Skin epidermis (tissue), 12 donors: ENCODE data around the gene CARNS1.
A peak's percentile ranks its signal among the peaks of the same experiment; 100 is the strongest.

ENCODE experiments used
- H3K27ac ChIP-seq, 21 experiments: fragments of 200-600 bp; sonication (generic) in 11 of 21; one replicate each; pipeline ENCODE4 v1.5.0; 2020; ENCODE audit warnings: mild to moderate bottlenecking in 3 of 21, inconsistent platforms in 2 of 21, moderate library complexity in 2 of 21
- H3K4me3 ChIP-seq, 7 experiments: fragments of 200-600 bp; sonication (generic) in 2 of 7; one replicate each; pipeline ENCODE4 v1.5.0; 2020; ENCODE audit warnings: inconsistent platforms in 2 of 7, mild to moderate bottlenecking in 2 of 7, moderate library complexity in 1 of 7

Gene CARNS1

DNA sequence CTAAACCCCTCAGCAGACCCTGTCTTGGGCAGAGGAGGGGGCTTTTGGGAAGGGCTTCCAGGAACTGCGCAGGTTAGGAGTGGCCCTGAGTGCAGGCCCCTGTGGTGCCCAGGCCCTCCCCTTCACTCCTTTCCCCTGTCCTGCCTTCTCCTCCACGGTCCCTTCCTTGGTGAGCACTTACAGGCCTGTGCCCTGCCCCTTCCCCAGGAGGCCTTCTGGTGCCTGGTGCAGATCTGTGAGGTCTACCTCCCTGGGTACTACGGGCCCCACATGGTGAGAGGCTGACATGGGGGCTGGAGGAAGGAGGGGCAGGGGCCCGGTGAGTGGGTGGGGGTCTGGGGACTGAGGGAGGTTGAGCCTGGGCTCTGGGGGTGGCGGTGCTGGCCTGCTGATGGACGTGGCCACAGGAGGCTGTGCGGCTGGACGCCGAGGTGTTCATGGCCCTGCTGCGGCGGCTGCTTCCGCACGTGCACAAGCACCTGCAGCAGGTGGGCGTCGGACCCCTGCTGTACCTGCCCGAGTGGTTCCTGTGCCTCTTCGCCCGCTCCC is 9.0 kb upstream of the CARNS1 start:
- peak overlapping the region in 14 of 21 experiments; percentile 33 to 99 (median 75) for H3K27ac ChIP-seq

DNA sequence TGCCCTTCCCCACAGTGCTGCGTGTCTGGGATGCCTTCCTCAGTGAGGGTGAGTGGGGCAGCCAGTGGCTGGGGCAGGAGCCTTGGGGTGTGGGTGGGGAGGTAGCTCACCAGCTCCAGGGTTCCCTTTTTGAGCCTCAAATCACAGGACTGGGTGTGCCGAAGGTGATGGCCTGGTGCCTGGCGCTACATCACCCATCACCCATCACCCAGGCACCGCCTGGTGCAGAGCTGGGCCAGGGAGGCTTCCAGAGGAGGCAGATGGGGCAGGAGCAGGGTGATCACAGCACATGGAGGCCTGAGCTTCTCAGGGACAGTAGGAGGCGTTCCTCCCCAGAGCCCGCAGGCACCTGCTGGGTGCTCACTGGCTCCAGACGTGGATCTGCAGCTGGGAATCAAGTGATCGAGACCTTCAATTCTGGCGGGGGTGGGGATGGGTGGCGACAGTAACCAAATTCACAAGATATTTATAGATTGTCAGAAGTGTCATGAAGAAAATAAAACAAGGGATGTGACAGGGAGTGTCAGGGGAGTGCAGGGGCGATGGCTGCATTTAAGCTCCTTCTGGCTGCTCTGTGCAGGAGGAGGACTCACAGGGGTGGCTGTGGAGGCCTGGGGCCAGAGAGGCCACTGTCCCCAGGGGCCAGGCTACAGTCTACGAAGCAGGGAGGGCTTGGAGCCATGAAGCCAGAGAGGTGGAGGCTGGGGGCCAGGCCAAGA is 8.3 kb upstream of the CARNS1 start:
- Histone ChIP-seq H3K27ac (peak overlapping the region in 14 of 21 experiments; percentile 46 to 99 (median 75)), H3K4me3 (peak overlapping the region in 1 of 7 experiments; percentile 5)

More for the DNA sequence above, 9.0 kb upstream of the CARNS1 start:
- H3K4me3 ChIP-seq, result no peak overlapping the region

GRCh38 chr11:67407688-67408163 is 7.8 kb upstream of the CARNS1 start:
- H3K27ac ChIP-seq, result peak overlapping the region in 13 of 21 experiments; percentile 48 to 99 (median 77)
- H3K4me3 ChIP-seq, result peak overlapping the region in 1 of 7 experiments; percentile 5

- H3K4me3 ChIP-seq, result peak overlapping the region in 2 of 7 experiments; percentile 10 to 12
- peak overlapping the region in 15 of 21 experiments; percentile 6 to 99 (median 73) for H3K27ac ChIP-seq
These were observed 6.9 kb upstream of the CARNS1 start for GRCh38 chr11:67408437-67409200.

- Histone ChIP-seq H3K4me3 (peak overlapping the region in 2 of 7 experiments; percentile 12 to 16), H3K27ac (peak overlapping the region in 15 of 21 experiments; percentile 6 to 99 (median 73))
These were observed 6.2 kb upstream of the CARNS1 start for GRCh38 chr11:67409261-67409666.

DNA sequence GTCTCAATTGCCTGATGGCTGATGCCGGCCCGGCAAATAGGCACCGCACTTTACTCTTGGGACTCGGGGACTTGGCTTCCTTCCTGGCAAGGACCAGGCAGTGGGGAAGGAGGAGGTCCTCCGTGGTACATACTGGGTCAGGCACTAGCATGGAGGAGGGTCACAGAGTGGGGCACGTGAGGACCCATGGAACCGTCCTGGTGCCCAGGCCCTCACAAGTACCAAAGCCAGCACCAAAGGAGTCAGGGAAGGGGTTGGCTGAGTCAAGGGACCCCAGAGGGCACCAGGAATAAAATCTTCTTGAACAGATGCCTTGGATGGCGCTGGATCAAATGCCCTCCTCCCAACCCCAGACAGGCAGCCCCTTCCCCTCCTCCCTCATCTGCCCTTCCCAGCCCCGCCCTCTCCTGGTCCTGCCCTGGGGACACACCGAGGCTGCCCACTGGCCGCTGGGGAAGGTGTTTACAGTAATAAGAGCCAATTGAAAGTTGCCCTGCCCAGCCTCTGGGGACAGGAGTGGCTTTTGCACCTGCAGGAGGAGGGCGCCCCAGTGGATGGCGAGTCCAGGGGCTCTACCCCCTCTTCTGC is 5.6 kb upstream of the CARNS1 start:
- peak overlapping the region in 1 of 7 experiments; percentile 16 for H3K4me3 ChIP-seq
- peak overlapping the region in 15 of 21 experiments; percentile 6 to 99 (median 73) for H3K27ac ChIP-seq

DNA sequence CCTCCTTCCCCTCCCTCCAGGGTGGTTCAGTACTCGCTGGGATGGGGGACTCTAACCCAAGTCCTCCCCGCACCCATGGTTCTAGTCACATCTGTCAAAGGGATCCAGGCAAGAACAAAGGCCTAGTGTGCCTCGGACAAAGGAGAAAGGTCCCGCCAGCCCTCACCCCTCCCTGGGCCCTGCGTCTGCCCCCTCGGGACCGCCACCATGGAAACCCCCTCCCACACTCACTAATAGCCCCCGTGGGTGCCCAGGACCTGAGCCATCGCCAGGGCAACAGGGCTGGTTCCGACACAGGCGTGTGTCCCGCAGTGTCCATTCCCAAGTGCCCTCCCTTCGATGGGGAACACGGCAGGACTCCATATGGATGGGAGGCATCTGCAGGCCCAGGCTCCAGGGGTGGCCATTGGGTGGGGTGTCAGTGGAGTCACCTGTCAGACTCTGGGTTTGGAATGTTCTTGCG is 5.1 kb upstream of the CARNS1 start:
- Histone ChIP-seq H3K4me3 (no peak overlapping the region), H3K27ac (peak overlapping the region in 9 of 21 experiments; percentile 65 to 99 (median 84))

DNA sequence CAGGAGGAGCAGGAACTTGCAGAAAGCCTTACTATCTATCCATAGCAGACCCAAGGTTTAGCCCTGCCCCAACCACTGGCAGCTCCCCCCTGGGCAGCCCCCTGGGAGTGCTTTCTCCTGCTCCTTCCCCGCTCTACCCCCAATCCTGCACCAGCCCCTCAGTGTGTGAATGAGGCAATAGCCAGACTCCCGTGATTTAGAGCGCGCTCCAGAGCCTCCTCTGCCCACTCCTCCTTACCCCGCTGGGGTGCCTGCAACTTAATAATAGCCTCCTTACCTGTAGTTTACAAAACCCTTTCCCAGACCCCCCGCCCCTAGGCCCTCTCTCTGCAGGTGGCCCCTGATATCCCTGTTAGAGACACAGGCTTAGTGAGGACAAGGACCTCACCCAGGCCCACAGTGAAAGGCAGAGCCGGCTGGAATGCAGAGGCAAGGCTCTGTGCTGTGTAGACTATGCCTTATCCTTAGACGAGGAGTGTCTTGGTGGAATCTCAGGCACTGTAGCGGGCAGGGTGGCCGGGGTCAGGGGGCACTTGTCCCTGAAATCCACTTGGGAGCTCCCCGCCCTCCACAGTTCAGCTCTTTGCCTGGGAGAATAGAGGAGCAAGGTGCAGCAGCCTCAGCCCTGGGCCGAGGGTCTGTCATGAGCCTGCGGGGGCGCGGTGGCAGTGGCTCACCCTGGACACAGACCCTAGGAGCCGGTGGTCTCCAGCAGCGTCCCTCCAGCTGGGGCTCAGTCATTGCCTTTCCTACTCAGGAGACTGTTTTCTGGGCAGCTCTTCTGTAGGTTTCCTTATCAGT is 4.3 kb upstream of the CARNS1 start:
- no peak overlapping the region for H3K4me3 ChIP-seq
- H3K27ac ChIP-seq, result peak overlapping the region in 4 of 21 experiments; percentile 58 to 99 (median 86)

GRCh38 chr11:67411785-67412152 is 3.7 kb upstream of the CARNS1 start:
- no peak overlapping the region for H3K4me3 ChIP-seq
- peak overlapping the region in 2 of 21 experiments; percentile 58 to 73 for H3K27ac ChIP-seq

DNA sequence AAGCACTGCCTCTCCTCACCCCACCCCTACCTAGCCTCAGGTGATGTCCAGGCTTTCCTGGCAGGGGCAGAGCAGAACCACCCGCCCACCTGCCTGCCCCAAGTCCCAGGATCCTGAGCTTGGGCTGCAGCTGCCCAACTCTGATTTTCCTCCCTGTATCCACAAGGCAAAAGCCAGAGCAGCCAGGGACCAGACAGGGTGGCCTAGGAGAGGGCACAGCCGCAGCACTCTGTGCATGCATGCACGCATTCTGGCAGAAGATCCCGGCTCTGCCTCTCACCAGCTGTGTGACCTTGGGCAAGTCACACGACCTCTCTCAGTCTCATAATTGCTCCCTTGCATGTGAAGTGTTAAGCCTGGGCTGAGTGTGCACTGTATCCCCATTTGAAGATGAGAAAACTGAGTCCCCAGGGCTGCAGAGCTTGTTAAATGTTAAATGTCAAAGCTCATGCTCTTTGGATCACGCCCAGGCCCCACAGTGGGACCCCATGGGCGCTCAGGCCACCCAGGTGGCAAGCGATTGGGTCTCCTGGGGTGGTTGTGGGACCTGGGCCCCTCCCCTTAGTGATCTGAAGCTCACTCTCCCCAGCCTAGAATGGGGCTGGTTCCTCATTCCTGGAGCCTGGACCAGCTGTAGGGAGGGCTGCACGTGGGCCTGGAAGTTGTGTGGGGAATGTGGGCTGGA is 2.8 kb upstream of the CARNS1 start:
- no peak overlapping the region for H3K4me3 ChIP-seq
- peak overlapping the region in 3 of 21 experiments; percentile 27 to 58 (median 30) for H3K27ac ChIP-seq

DNA sequence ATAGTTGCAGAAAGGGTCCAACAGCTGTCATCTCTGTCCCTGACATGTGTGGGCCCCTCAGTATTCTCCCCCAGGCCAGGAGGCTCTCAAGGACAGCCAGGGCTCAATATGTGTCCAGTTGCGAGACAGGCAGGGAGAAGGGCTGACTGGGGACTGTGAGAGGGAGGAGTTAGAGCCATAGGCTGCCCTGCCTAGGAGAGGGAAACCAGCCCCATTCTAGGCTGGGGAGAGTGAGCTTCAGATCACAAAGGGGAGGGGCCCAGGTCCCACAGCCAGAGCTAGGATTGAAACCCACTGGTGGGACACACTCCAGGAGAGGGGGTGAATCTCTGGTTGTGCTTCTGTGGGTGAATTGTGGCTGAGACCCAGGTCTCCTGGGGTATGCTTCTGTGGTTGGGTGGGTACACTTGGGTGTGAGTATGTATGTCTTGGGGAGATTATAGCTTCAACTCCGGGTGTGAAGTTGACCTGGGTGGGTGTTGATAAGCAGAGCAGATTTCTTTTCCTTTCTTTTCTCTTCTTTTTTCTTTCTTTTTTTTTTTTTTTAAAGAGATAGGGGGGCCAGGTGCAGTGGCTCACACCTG is 2.1 kb upstream of the CARNS1 start:
- Histone ChIP-seq H3K27ac (peak overlapping the region in 2 of 21 experiments; percentile 27 to 58), H3K4me3 (no peak overlapping the region)

DNA sequence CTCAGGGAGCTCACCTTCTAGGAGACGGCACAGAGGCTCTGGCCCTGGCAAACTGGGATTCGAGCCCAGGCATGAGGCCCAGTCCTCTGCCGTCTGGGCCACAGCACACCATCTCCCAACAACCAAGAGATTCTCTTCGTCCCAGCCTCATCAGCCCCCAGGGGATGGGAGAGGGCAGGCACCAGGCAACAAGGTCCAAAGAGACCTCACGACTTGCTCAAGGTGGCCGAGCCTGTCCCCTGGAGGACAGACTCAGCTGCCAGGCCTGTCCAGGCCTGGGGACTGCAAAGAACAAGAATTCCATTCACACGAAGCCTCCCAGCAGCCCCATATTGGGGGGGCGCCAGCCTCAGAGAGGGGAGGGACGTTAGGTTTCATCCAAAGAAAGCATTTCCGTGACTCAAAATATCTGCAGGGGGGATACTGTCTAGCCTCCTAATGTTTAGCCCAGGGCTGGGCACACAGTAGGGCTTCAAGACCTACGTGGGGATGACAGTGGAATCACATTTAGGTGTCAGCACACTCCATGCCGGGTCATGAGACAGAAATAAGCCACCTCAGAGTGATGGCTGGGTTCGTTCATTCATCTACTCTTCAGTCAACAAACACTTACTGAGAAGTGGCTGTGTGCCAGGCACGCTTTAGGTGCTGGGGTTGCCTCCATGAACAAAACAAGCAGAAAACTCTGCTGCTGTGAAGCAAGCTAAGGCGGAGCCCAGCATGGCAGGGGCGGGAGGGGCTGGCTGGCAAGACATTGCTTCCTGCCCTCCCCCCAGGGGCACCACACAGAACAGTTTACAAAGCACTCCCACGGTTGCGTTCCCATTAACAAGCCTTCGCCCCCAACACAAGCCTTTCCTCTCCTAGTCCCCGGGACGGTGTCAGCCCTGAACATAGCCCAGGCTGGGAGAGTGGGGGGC is 1.2 kb downstream of the CARNS1 start:
- H3K4me3 ChIP-seq, result no peak overlapping the region
- H3K27ac ChIP-seq, result peak overlapping the region in 16 of 21 experiments; percentile 25 to 95 (median 50)

DNA sequence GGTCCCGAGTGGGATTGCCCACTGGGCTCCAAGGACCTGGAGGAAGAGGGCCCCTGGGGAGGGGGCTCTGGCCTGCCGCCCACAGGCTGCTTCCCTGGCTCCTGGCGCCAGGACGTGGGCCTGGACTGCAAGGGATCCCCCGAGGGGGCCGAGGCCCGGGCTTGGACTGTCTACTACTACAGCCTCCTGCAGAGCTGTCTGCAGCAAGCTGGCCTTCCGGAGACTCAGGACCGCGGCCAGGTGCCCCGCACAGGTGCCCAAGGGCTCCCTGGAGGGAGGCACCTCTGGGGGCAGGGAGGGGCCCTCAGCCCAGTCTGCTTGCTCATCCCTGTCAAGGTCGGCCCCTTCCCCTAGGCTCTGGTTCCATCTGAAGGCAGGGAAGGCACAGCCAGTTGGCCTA is 1.9 kb downstream of the CARNS1 start:
- H3K27ac ChIP-seq, result peak overlapping the region in 16 of 21 experiments; percentile 24 to 95 (median 46)

GRCh38 chr11:67418476-67419281 is 3.2 kb downstream of the CARNS1 start:
- Histone ChIP-seq H3K27ac (peak overlapping the region in 15 of 21 experiments; percentile 15 to 95 (median 28)), H3K4me3 (no peak overlapping the region)

More for the DNA sequence above, 1.9 kb downstream of the CARNS1 start:
- H3K4me3 ChIP-seq, result no peak overlapping the region

DNA sequence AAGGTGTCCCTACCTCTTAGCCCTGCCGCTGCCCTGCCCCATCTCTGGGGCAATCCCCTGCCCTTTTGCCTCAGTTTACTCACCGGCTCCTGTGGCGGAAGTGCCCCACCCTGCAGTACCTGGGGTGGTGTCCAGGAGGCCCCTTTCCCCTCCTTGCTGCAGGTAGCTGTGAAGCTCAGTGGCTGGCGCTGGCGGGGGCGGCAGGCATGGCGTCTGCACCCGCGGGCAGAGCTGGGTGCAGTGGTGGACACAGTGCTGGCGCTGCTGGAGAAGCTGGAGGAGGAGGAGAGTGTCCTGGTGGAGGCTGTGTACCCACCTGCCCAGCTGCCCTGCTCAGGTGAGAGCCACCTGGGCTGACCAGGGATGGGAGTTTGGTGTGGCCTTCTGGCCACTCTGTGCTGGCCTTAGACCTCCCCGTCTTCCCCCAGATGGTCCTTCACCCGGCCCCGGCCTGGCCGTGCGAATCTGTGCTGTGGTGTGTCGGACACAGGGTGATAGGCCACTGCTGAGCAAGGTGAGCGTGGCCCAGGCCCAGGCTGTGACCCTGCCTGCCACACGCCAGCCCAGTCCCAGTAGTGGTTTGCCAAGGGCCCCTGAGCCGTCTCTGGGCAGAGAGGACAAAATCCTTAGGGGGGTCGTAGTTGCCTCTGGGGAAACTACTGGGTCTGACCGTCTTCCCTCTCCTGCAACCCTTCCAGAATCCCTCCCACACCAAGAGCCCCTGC is 4.0 kb downstream of the CARNS1 start:
- no peak overlapping the region for H3K4me3 ChIP-seq
- H3K27ac ChIP-seq, result peak overlapping the region in 12 of 21 experiments; percentile 16 to 95 (median 66)
